NCI-H2081 treated with DMSO at 0.1 percent for 48 hours (cell line): ENCODE results near the gene NGEF.

ENCODE experiments used
- DNase-seq: peaks from one replicate; lab custom pipeline; 2025; lab: John Stamatoyannopoulos, UW

The NGEF gene

GRCh38 chr2:232884001-232884421 lies 129.0 kb downstream of the NGEF start:
- DNase-seq = no peak

DNA sequence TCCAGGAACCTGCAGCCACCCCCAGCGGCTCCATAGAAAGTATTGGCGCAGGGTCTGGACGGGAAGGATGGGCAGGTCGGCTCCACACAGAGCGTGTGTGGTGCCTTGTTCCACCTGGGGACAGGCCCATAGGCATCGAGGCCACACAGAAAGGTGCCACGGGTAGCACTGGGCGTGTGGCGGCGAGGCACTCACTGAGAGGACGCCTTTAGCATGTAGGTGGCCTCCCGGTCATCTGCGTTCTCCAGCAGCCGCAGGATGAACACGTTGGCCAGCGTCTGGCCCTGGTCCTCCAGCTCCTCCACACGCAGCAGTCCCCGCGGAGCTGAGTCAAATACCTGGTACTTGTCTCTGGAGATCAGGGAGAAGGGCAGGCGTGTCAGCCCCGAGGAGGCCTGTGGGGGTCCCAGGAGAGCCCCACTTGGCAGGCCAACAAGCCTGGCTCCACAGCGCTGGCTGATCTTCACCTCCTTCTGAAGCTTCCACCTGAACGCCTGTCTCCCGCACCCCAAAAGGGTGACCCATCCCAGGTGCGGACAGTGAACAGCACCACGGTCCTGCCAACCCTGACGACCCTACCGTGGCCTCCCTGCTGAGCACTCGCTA lies 129.8 kb downstream of the NGEF start:
- DNase-seq = no peak

DNA sequence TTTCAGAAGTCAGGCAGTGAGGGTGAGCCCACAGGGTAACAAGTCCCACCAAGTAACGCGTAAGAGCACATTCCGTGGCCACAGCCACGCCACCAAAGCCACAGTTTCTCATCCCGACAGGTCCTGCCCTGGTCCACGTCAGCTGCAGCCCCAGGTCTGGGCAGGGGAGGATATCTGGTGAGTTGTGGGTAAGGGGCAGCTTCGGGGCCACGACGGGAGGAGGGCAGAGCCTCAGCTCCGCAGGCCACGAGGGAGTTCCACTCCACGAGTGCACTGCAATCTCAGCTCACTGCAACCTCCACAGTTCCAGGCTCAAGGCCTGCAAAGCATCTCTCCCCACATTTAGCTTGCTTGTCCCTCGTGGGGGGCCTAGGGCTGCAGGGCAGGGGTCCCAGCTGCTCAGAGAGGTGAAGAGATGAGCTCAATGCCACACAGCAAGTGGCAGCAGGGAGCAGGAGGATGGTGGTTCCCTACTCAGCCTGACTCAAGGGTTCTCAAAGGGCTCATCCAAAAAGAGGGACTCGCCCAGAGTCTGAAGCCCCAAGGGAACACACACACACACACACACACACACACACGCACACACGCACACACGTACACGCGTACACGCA lies 130.4 kb downstream of the NGEF start:
- DNase-seq = no peak

DNA sequence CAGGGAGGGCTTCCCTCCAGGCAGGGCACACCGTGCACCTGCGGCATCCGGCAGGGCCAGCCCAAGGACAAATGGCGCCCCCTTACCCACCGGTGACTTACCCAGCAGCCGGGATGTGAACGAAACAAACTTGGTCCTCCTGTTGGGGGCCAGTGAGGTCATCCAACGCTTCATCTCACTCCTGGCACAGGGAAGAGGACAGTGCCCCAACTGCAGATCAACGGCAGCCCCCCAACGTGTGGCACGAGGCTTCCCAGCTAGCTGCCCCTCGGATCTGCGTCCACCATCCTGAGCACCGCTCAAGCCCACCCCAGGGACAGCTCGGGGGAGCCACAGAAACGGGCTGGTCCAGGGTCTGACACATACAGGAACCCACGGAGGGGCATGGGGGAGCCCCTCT lies 131.0 kb downstream of the NGEF start:
- no peak for DNase-seq

GRCh38 chr2:232880764-232881351 lies 132.2 kb downstream of the NGEF start:
- no peak for DNase-seq

GRCh38 chr2:232879618-232880494 lies 133.2 kb downstream of the NGEF start:
- no peak for DNase-seq

- DNase-seq = no peak
Observed at GRCh38 chr2:232878855-232879617, 134.0 kb downstream of the NGEF start.

DNA sequence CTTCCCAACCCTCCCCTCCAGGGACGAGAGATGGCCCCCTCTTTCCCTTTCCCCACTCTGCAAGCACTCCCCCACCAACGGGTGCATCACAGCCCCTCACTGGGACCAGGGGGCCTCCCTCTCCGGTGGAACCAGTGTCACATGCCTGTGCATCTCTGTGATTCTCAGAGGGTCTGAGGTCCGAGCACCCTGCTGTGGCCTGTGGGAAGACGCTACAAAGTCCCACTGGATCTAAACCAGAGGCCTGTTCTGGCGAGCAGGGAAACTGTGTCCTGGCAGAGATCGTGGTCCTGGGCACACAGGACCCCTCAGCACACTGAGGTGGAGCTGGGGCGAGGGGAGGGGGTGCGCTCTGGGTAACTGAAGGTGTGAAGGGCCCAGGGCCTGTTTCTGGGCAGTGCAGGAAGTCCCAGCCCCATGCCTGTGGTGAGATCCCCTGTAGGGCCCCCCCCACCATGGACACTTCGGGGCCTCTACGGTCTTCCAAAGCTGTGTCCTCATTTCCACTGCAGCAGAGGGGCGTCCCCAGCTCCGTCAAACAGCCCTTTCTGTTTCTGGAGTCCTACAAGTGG lies 135.0 kb downstream of the NGEF start:
- DNase-seq = no peak

DNA sequence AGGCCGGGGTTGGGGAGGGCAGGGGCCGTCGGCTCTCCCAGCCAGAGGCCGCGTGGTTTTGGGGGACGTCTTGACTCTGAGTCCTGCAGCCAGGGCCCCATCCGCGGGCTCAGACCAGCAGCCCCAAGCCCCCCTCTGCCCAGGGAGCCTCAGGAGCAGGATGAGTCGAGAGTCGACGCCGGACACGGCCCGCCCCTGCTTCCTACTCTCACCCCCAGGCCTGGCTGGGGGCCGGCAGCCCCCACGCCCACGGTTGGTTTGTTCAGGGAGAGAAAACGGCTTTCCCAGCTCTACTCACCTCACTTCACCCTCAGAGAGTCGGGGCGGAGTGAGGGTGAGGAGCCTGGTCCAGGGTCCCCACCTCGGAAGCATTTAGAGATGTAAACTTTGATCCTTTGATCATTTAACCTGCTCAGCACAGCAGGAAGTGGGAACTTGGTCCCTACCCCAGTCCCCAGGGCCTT lies 136.0 kb downstream of the NGEF start:
- no peak for DNase-seq

GRCh38 chr2:232876161-232876977 lies 136.7 kb downstream of the NGEF start:
- no peak for DNase-seq

DNA sequence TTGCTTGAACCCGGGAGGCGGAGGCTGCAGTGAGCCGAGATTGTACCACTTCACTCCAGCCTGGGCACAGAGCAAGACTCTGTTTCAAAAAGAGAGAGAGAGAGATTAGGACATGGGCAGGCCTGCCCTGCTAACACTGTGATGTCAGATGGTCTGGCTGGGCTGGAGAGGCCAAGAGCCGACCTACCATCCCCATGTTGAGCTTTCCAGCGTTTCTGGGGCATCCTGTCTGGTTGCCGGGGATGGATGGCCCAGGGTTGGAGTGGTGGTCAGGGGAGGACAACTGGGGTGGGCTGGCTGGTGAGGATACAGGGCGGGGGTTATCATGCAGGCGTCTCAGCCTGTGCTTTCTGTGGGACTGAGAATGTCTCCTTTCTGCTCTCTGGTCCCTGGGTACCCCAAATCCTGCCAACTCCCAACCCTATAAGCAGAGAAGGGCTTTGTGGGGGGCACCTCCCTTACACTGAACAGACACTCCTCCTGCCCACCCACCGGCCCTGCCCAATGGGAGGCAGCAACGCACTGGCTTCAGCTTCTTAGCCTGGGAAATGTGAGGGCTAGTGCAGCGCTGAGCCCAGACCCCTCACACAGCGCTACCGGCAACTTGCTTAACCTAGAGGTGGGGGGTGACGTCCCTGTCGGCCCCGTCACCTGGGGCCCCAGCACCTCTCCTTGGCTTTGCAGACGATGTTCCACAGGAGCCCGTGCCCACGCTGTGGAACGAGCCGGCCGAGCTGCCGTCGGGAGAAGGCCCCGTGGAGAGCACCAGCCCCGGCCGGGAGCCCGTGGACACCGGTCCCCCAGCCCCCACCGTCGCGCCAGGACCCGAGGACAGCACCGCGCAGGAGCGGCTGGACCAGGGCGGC lies 137.6 kb downstream of the NGEF start:
- DNase-seq = no peak

DNA sequence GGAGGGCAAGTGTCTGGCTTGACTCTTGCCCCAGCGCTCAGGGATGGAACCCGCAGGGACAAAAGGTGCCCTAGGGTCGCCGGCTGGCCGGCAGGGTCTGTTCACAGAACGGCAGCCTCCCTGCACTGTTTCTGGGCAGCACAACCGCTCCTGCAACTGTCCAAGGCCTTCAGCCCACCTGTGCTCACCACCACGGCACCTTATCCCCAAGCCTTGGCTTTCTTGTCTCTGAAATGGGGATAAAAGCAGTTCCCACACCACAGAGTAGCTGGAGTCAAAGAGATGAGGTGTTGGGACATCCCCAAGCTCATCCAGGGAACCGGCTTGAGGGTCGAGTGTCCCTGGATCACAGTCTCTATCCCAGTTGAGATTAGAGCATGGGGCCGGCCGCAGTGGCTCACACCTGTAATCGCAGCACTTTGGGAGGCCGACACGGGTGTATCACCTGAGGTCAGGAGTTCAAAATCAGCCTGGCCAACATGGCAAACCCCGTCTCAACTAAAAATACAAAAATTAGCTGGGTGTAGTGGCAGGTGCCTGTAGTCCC lies 138.3 kb downstream of the NGEF start:
- DNase-seq = no peak

- no peak for DNase-seq
Observed at GRCh38 chr2:232873909-232874641, 139.0 kb downstream of the NGEF start.

- DNase-seq = no peak
Observed at GRCh38 chr2:232873292-232873908, 139.7 kb downstream of the NGEF start.

DNA sequence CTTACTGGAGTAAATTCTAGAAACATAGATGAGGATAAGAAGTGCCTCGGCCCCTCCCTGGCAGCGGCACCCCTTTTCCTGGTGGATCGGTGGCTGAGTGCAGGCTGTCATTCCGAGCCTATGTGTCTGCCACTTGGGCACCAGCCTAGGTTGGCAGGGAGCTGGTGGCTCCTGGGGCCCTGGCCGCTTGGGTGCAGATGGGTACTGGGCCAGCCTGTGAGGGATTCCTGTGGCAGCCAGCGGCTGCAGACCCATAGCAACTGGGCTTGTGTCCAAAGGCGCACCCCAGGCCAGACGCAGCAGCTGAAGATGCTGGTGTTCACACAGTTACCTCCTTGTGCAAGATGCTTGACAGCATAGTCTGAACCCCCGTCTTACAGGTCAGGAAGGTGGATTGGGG lies 140.2 kb downstream of the NGEF start:
- no peak for DNase-seq

- no peak for DNase-seq
Observed at GRCh38 chr2:232871835-232872736, 141.0 kb downstream of the NGEF start.

GRCh38 chr2:232871418-232871834 lies 141.6 kb downstream of the NGEF start:
- DNase-seq = no peak
